GM19099 (cell line): ENCODE data around the gene DCTN2.
A peak's percentile ranks its signal among the peaks of the same experiment; 100 is the strongest.

Experiments used
- POLR2A ChIP-seq: IDR thresholded peaks from 3 replicates; pipeline ENCODE4 v1.6.1; 2011; ENCODE audit warnings: low read depth; ENCODE audit not compliant: insufficient read length; ENCODE audit errors: extremely low read depth

Gene DCTN2

DNA sequence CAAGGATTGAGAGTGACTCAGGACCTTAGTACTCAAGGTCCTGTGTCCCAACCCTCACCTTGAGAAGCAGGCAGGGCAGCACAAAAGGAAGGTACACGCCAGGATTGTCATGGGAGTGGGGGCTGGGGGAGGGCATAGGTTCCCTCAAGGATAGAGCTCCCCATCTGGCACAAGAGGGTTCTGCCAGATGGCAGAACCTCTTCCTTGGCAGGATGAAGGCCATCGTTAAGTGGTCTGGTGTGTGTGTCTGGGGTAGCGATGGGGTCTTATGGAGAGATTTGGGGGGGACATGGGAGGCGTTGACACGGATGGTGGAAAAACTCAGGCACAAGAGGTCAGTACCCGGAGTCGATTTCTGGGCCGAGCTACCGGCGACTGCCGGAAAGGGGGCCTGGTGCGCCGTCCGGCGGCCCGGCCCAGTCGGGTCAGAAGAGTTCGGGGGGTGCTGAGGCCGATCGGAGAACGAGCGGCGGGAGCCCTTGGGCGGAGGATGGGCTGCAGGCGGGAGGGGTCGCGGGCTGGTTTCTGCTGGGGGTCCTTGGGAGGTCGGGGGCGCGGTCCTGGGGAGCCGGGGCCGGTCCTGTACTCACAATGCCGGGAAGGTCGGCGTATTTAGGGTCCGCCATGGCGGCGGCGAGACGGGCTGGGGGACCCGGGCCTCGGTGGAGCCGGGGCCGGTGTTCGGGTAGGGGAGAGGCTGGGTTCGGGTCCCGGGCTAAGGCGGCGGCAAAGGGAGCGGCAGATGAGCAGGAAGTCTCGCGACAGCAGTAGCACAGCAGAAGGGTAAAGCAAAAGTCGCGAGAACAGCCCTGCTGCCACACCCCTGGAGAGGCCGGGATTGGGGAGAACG is at the start of gene DCTN2:
Gene DCTN2, minus strand, starts transcription at position 755 of the 850 bp plus-strand sequence. Its CDS starts 129 bp downstream, at position 626.
- TF ChIP-seq POLR2A = peak; percentile 54

DNA sequence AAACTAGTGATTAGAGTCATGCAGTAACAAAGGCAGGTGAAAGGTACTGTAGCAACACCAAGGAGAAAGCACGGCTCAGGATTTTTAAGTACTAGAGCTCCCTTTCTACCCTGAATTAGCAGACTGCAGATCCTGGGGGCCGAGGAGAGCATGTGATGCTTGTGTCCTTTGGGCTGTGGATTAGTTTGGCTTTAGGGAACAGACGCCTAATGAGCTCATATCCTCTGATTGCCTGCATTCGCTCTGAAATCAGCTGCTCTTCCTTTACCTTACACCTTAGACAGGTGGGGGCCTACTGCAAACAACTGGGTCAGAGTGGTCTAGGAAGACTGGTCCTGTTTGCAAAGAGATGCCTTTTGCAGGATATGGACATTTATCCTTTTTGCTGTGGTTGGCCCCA is 46.2 kb upstream of the DCTN2 start:
- no peak for TF ChIP-seq POLR2A

DNA sequence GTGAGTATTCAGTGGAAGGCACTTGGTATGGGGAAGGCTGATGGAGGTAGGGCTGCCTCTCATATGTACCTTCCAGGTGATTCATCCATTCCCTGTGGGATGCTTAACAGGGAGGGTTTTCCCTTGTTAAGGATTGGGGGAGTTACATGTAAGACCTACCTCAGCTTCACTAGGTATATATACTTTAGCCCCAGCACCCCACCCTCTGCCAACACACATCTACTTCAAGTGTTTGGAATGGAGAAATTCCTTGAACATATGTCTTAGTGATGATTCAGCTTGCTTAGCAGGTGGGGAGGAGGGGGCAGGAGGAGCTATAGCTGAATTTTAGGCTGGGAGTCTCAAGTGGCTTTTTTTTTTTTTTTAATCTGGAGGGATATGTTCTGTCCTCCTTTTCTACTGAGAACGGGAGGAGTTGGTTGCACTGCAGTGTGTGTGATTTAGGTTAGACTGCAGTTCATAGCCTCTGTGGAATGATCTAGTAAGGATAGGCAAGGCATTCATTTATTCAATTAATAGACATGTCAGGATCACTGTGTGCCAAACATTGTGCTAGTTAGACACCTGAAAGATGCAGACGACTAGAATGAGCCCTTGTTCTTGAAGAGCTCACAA is 45.7 kb upstream of the DCTN2 start:
- no peak for TF ChIP-seq POLR2A

DNA sequence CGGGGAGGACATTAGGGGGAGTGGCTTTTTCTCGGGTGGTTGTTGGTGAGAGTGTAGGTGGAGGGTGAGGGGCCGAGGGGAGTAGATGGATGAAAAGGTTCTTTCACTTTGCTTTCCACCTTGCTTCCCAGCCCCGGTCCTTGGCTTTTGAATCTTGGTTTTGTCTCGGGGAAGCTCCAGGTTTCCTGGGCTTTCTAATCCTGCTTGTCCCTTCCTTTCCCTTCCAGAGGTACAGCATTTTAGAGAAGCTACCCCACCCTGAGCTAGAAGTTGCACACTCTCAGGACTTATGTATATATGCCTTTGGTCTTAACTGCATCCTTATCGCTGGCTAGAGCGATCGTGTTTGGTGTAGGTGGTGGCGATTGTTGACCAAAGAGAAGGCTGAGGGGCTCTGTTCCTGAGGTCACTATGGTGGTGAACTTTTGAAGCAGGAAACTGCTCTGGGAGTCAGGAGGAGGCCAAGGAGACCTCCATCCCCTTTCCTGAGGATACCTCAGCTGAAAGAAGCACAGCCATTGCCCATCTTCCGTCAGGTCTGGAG is 44.9 kb upstream of the DCTN2 start:
- no peak for TF ChIP-seq POLR2A

DNA sequence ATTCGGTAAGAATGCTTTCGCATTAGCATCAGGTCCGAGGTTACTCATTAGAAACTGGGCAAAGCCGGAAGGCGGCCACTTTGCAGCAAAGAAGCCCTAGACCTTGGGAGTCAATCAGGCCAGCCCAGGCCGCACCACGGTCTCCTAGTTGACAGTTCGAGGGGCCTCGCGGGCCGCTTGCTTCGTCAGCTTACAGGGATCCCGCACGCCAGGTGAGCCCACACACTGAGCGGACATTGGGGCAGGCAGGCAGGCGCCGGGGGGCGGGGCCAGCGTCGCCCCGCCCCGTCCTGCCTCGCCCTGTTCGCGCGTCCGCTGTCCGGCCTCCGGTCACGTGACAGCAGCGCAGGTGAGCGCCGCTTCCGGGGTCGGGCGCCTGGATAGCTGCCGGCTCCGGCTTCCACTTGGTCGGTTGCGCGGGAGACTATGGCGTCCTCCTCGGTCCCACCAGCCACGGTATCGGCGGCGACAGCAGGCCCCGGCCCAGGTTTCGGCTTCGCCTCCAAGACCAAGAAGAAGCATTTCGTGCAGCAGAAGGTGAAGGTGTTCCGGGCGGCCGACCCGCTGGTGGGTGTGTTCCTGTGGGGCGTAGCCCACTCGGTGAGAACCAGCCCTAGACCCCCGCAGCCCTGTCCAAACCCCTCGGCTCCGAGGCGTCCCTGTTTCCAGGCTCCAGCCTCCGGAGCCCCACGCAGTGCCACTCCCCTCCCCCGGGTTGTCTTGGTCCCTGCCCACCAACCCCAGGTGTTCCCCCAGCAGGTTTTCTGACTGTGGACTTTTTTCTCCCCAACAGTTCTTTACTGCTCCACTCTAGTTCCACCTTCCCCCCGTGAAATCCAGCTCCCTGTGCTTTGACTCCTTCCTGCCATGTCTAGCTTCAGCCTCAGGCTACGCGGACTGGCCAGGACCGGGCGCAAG is 44.1 kb upstream of the DCTN2 start, which contains the start of gene PIP4K2C:
Gene PIP4K2C, plus strand, starts transcription at position 329 of the 918 bp plus-strand sequence. Its CDS starts 98 bp downstream, at position 427.
- peak; percentile 88 for TF ChIP-seq POLR2A

DNA sequence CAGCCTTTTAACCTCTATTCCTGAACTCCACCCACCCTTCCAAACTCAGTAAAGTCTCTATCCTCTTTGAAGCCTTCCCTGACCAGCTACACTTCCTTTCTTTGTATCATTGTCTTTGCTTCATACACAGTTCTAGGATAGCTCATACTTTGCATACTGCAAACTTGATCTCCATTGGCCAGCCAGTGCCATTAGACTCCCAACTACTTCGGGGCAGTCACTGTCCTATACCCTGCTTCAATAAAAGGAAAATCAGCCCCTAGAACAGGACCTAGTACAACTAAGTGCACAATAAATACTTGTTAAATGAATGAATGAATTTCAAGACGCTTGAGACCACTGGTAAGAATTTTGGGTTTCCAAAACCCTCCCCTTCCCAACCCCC is 43.5 kb upstream of the DCTN2 start:
- no peak for TF ChIP-seq POLR2A

DNA sequence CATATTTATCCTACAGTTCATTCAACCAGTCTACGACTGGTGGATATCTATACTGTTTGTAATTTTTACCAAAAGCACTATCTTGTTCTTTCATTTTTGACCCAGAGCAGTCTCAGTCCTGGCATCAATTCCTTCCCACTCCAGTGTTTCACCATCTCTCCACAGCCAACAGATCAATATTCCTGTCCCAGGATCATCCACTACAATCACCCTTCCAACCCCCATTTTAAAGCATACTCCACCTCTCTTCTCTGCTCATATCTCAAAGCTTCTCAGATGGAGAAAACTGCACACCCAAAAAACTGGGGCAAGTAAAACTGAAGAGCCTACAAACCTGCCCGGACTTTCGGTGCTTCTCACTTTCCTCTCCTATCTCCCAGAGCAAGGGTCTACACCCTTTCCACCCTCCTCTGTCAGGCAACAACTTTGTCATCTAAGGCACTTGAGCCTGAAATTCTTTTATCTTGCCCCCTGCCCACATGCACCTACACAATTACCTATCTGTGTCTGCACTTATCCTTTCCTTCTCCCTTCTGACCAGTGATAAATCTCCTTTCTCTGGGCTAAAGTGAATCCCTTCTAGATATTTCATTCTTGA is 39.9 kb upstream of the DCTN2 start:
- TF ChIP-seq POLR2A = no peak

DNA sequence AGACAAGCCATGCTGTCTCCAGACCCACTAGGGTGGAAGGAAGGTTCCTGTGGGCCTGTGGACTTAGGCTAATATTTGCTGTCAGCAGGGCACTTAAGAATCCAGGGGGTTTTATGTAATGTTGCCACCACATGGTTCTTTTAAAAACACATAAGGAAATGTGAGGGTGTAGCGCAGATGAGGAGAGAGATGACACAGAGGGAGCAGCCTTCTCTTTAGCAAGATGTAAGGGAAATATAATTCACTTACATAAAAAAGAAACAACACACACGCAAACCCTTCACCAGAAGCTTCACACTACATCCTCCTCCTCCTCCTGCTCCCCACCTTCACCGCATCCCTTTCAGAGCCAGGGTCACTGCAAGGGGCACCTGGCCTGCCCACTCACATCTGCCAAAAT is 39.1 kb upstream of the DCTN2 start:
- TF ChIP-seq POLR2A = no peak

DNA sequence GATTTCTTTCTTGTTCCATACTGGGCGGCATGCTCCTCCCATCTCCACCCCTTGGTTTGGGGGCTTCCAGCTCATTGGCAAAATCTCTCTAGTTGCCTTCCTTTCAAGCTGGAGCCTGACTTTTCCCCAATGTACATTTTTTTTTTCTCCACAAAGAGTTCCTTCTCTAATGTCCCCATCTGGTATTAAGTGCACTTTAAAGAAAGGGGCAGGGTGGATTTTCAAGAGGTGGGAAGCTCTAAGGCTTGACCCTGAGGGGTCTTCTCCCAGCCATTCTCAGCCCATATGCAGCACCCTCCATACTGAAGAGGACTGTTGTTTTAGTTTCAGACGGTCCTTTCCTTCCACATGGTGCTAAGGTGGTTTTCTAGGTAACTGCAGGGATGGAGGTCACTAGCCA is 38.2 kb upstream of the DCTN2 start:
- TF ChIP-seq POLR2A = no peak

DNA sequence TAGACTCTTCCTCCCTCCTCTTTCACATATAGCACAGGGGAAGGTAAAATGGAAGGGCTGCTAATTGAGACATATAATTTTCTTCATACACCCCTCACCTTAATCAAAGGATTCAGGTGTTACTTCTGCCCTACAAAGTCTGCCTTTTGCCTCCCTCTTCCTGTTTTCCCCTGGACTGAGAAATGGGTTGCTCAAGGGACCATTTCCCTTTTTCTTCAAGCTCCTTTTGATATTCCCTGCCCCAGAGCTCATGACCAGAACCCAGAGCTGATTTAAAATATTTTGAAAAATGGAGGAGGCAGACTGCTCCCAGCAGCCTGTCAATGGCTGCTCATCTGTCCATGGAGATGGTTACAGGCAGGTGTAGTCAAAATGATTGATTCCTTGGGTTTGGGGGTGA is 37.7 kb upstream of the DCTN2 start:
- TF ChIP-seq POLR2A = no peak

DNA sequence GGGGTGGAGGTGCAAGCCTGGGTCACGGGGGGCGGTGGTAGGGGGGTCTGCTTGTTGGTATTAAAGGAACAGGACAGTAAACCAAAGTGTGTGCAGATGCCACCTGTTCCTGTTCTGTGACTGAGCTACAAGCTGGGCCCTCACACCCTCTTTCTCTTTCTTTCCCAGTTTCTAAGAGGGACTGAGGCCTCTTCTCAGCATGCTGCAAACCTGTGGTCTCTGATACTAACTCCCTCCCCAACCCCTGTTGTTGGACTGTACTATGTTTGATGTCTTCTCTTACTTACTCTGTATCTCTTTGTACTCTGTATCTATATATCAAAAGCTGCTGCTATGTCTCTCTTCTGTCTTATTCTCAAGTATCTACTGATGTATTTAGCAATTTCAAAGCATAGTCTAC is 37.1 kb upstream of the DCTN2 start:
- TF ChIP-seq POLR2A = no peak

DNA sequence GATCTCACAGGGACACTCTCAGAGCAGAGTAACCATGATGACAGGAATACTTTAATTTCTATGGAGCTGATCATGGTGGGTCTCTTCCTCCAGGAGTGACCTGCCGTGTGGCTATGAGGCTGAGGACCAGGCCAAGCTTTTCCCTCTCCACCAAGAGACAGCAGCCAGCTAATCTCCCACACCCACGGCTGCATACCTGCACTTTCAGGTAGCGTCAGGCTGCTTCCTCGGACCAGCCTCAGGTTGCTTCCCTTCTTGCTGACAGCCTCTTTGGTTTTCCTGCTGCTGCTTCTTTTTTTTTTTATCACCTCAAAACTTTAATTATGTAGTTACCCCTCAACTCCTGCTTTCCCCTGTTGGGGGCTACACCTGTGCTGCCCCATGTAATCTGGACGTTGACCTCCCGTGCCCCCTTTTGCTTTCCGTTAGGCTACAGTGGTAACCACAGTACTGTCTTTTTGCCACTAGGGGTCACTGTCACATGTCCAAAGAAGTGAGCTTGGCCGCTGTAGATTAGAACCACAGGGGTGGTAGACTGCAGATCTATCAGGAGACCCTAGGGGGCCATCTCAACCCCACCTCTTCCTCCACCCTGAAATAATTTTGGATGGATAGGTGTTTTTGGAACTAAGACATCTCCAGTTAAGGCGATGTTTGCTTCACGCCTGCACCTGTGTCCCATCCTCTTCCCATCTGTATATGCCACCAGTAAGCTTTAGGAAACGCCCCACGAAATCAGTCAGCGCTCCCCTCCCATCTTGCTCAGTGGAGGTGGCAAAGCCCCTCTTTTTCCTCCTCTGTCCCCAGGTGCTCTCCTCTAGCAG is 36.2 kb upstream of the DCTN2 start:
- no peak for TF ChIP-seq POLR2A

DNA sequence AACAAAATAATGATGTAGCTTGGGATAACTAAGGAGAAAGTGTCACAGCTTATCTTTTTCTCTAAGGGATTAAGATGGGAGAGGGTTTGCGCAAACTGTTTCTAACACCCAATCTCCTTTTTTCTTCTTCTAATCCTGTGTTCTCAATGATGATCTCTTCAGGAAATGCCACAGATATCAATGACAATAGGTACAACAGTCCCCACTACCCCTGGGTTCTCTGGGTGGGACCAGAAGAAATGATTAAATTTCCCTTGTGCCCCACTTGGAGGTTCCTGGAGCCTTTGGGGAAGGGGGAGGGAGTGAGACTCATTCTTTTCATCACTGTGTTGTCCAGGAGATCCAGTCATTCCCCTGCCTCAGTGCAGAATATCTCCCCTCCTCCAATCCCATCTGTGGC is 35.4 kb upstream of the DCTN2 start:
- no peak for TF ChIP-seq POLR2A

DNA sequence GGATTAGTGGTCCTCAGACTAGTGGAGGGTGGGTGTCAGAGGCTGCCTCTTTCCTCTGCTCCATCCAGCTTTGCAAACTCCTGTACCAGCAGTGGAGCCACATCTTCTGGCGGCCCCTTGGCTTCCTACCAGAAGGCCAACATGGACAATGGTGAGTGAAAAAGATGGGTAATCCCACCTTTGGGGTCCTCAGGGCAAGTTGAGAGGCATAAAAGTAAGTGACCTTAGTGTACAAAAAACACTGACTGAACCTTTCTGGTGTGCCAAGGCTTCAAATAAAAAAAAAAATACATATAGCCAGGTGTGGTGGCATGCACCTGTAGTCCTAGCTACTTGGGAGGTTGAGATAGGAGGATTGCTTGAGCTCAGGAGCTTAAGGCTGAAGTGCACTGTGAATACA is 34.8 kb upstream of the DCTN2 start:
- no peak for TF ChIP-seq POLR2A
